HL-60/S4 treated with retinoic acid at 250 ng/mL for 4 days and 3 days (cell line): ENCODE data around the gene KIF12.
"Not testable (repeated sequence)": the region's sequence is repeated elsewhere in the genome, so short reads cannot be mapped to it uniquely, and the experiment has no call there.

Experiments used
- in situ Hi-C: fragments of 300-500 bp; cut with MboI; formaldehyde crosslinking; loops from 2 replicates; pipeline ENCODE4 v1.7.0; 2022; ENCODE audit warnings: low sequenced_read_pairs

The KIF12 gene

DNA sequence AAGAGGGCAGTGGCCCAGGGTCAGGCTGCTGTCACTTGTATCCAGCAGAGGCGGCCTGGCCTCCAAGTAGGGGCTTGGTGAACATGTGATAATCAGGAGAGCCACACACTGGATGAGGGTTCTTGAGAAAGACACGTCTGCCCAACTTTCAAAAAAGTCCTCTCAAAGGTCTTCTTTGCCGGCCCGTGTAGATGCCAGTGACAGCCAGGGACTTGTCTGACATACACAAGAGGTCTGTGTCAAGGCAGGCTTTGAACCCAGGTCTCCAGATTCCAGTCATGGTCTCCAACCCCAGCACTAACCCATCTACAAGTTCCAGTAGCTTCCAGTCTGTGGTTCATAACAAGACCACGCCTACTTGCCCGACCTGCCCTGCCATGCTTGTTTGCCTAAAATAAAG lies 13.1 kb downstream of the KIF12 start:
- in situ Hi-C loops = no loop called here

DNA sequence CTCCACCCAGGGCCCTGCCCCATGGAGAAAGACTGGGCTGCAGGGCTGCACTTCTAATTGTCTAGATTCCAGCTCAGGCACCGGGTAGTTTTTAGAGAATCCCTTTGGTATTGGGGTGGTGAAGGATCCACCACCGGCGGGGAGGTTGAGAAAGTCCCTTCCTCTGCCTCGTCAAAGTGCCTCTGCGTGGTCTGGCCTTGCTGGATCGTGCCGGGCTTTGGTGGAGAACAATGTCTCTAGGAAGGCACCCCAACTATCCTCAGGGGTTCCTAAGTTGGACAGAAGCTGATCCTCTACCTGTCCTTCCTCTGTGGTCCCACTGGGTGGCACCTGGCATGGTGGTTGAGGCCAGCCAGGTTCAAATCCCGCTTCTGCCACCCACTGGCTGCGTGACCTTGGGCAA lies 13.7 kb downstream of the KIF12 start:
- in situ Hi-C loops = no loop called here

DNA sequence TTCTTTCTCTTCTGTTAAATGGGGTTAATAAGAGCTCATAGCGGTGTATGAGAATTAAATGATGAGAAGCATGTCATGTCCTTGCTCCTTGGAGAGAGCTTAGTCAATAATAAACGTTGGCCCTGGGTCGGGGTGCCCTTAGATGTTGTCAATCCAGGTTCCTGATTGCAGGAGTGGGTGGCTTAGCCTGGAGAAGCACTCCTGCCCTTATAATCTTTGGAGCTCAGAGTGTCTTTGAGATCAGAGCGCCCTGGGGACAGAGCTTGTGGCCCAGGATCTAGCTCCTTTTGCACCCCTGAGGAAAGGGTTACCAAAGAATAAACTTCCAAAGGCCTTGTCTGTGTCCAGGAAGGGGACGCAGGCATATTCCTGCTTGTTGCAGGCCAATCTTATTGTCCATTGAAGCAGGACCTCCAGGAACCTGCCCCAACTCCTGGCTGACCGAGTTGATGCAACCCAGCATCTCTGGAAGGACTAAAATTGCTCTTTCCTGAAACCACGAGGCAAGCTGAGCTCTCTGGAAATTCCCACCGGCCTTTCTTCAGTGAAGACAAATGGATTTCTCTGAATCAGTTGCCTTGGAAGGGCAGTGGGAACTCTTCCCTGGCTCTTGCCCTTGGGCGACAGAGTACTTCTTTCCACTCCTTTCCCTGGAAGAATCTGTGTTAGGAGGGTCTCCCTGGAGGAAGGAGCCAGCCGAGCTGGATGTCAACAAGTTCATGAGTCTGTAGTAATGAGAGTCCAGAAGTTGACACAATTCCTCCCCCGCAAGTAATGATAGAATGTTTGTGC lies 14.6 kb downstream of the KIF12 start:
- in situ Hi-C loops = no loop called here

DNA sequence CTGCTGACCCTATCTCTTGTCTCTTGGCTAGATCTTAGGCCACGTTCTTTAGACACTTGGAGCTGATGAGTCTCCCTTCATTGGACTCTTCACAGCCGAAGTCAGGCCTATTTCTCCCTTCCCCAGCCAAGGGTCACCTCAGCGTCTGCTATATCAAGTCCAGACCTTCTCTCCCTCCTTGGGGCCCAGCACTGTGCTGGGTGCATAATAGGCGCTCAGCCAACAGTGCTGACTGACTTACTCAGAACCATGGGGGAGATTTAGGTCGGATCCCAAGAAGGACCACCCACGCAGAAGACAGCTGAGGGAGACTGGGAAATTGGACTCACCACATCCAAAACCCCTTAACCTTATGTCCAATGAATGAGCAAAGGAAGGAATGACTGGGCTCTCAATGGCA lies 15.4 kb downstream of the KIF12 start:
- in situ Hi-C loops = no loop called here

GRCh38 chr9:114082763-114083412 lies 16.2 kb downstream of the KIF12 start:
- in situ Hi-C loops = not testable (repeated sequence)

DNA sequence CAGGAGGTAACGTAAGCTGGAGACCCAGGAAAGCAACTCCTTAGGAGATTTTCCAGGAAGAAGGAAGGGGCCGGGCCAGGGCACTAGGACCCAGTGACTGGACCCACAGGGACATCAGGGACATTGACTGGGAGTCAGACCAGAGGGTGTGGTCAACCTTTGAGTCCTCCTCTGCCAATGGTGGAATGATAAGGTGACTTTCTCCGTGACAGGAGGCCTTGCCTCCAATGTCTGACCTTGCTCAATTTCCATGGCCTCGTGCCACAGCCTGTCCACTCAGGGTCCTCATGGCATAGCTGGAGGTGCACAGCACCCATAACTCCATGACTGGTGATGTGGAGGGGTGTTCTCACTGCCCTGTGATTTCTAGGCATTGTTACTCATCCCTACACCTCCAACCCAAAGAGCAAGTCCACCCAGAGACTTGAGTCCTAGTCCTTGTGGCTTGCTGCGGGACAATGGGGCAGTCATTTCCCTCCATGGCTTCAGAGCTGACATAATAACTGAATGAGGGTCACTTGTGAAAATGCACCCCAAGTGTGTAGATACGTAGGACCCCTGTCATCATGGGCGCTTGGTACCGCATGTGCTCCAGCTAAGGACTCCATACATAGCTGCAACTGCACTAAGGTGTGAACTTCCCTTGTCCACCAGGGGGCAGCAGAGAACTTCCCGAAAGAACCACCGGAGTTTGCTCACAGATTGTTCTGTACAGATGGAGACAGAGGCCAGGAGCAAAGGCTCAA lies 16.9 kb downstream of the KIF12 start:
- in situ Hi-C loops = no loop called here

GRCh38 chr9:114081441-114082016 lies 17.6 kb downstream of the KIF12 start:
- in situ Hi-C loops = no loop called here

GRCh38 chr9:114080773-114081440 lies 18.2 kb downstream of the KIF12 start:
- in situ Hi-C loops = no loop called here

- in situ Hi-C loops = no loop called here
These were observed 18.8 kb downstream of the KIF12 start for GRCh38 chr9:114080195-114080772.

DNA sequence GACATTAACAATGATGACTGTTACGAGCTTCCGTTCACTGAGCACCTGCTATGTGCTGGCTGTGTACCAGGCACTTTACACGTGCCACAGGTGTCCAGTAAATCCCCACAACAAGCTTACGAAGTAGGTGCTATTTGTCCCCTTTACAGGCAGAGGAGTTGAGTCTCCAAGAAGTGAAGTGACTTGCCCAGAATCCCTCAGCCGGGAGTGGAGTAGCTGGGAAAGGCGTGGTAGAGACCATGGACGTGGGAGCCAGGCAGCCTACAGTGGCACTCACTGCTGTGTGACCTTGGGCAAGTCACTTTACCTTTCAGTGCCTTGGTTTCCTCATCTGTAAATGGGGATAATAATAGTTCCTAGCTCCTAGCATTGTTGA lies 20.3 kb downstream of the KIF12 start:
- in situ Hi-C loops = no loop called here

DNA sequence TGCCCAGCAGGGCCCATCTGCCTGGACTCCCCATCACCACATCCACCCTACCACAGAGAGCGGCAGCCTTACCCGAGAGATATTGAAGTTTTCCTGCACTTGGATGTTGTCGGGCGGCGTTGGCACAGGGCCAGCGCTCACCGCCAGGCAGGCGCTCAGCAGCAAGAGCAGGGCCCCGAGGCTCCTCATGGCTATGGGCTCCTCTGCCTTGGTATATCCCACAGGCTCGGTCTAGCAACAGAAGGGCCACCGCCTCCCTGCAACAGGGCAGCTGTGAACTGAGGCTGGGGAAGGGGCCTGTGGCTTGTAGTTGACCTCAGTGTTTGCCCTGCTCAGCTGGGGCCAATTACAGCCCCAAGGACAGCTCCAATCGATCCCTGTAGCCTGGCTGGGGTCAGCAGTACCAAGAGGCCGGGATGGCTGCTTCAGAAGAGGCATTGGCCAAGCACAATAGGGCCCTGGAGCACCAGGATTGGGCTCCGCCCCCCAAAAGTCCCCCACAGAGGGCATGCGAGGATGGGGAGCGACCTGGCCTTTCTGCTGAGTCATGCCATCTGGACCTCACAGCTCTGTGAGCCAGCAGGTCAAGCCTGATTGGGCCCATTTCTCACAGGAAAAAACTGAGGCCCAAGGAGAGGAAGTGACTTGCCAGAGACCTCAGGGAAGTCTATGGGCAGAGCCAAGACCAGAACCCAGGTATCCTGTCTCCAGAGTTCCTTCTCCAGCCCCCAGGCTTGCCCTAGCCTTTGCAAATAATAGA lies 20.9 kb downstream of the KIF12 start, which contains the start of gene AMBP:
Gene AMBP, minus strand, starts transcription at position 280 of the 760 bp plus-strand sequence. Its CDS starts 91 bp downstream, at position 189.
- in situ Hi-C loops = no loop called here

GRCh38 chr9:114077162-114077837 lies 21.8 kb downstream of the KIF12 start:
- in situ Hi-C loops = no loop called here

DNA sequence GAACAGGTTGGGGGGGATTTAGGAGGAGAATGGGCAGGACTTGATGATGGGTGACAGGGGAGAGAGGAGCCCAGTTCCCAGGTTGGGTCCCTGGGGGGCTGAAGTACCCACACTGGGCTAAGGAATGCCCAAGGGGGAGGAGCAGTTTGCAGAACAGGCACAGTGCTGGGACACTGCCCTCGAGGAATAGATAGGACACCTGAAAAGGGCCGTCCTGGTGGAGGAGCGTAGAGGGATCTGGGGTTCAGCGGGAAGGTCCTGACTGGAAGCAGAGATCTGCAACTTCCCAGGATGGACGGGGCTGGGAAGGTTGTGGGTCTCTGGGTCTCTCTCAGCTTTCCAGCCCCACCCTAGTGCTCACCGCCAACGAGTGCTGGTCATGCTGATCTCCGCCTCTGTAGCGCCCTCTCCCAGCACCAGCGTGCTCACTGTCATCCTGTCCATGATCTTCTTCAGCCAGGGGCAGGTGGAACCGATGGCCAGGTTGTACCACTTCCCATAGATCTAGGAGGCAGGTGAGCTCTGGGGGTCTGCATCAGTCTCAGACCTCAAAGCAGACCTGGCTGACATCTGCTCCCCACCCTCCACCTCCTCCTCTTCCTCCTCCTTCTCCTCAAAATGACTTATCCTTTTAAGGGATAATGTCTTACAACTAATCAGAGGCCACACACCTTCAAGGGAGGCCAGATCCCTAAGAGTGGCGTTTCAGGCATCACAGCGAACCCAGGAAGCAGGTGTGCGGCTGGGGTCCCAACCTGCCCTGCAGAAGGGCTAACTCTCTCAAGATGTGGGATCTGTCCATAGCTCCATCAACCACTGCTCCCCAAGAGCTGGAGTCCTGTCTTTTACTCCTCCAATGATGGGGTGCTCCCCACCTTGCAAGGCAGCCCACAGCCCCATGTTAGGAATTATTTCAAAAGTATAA lies 22.6 kb downstream of the KIF12 start:
- in situ Hi-C loops = no loop called here

DNA sequence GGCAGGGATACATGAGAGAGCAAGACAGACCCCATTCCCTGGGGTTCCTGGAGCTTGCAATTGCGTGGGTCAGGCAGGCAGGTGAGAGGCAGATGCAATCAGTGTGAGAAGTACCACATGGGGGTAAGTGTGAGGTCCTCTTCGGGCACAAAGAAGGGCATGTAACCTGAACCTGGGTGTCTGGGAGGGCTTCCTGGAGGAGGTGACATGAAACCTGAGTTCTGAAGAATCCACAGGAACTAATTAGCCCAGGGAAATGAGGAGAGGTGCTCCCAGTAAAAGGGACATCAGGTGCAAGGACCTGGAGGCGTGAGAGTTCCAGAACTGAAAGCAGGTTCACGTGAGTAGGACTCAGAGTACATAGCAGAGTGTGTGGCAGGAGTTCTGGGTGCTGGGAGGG lies 23.5 kb downstream of the KIF12 start:
- in situ Hi-C loops = no loop called here

DNA sequence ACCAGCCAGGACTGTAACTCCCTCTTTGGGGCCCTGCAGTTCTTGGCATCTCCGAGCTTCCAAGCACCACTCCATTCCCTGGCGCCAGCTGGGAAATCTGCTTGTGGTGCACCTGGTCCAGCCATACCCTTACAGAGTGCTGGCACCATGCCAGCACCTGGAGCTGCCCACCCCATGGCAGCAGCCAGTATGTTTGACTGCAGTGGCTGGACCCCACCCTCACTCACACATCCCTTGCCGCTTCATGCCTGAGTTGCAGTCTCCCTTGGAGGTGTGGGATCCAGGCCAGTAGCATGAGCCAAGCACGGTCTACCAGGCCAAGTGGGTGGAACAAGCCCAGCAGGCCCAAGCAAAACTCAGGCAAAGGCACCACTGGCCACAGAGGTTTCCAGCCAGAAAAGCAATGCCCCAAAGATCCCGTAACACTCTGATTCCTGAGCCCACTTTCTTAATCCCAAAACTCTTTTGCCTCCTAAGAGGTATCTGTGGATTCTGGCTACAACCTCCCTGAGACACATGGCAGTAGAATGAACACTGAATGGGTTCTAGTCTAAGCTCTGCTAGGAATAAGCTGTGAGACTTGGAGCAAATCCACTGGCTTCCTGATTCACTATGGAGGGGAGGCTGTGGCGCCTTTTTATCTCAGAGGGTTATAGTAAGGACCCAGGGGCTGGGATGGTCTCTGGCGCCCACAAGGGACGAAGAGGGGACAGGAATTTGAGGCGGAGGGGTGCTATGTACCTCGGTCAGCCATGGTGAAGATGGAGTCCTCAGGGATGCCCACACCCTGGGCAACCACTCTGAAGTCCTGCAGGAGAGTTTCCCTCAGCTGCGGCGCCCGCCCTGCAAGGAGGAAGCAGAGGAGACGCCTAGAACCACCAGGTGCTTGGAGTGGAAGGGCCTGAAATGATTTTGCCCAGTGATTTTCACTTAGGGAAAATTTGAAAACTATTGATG lies 26.6 kb downstream of the KIF12 start:
- in situ Hi-C loops = no loop called here

GRCh38 chr9:114071197-114071795 lies 27.8 kb downstream of the KIF12 start:
- in situ Hi-C loops = no loop called here
